Measurements from ENCODE around the gene AWAT2. TPM values are rescaled to one million over a fixed set of nuclear protein-coding genes. Genes with fewer than 3 reads are reported as not detected.

Gene AWAT2
- total RNA-seq, 1 donor from 2014 or later = not detected

DNA sequence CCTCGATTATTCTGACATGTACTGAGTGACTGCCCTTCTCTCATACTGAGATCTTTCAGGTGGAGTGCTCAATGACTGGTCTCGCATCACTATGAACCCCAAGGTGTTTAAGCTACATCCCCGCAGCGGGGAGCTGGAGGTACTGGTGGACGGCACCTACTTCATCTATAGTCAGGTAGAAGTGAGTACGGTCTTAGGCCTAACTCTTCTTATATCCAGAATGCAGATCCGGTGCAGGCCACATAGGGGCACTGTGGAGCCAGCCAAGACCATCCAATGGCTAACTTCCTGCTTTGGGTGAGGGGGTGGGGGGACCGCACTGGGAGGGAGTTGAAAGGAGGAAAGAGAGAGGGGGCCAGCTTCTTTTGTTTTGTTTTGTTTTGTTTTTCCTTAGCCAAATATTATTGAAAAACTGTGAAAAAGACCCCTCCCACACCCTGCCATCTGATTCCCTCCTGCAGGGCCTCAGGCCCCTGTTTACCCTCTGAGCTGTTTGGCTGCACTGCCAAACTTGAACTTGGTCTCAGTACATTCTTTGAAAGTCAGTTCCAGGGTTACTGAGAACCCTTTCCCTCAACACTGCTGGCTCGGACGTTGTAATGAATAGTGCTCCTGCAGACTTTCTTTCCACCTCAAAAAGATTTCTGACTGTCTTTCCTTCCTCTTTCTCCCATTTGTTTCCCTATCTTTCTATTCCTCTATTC is 16.2 kb downstream of the AWAT2 start:
- TF ChIP-seq, protein P1, sequence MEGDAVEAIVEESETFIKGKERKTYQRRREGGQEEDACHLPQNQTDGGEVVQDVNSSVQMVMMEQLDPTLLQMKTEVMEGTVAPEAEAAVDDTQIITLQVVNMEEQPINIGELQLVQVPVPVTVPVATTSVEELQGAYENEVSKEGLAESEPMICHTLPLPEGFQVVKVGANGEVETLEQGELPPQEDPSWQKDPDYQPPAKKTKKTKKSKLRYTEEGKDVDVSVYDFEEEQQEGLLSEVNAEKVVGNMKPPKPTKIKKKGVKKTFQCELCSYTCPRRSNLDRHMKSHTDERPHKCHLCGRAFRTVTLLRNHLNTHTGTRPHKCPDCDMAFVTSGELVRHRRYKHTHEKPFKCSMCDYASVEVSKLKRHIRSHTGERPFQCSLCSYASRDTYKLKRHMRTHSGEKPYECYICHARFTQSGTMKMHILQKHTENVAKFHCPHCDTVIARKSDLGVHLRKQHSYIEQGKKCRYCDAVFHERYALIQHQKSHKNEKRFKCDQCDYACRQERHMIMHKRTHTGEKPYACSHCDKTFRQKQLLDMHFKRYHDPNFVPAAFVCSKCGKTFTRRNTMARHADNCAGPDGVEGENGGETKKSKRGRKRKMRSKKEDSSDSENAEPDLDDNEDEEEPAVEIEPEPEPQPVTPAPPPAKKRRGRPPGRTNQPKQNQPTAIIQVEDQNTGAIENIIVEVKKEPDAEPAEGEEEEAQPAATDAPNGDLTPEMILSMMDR (conservative IDR thresholded peaks at IDR 0.05) = peak; percentile 54
- Mint-ChIP-seq H3K36me3 (ENCODE audit: low read depth) (no peaks in the 10 kb centered on the region), H3K9me3 (no peaks in the 10 kb centered on the region), H3K4me1 (no peaks in the 10 kb centered on the region), H3K27me3 (ENCODE audit: low read depth) (no peaks in the 10 kb centered on the region), H3K4me3 (no peak overlapping the region), H3K27ac (ENCODE audit: unreplicated experiment) (no peak overlapping the region)
- peak; percentile 36 for DNase-seq (ENCODE audit: low read depth, low spot score)

DNA sequence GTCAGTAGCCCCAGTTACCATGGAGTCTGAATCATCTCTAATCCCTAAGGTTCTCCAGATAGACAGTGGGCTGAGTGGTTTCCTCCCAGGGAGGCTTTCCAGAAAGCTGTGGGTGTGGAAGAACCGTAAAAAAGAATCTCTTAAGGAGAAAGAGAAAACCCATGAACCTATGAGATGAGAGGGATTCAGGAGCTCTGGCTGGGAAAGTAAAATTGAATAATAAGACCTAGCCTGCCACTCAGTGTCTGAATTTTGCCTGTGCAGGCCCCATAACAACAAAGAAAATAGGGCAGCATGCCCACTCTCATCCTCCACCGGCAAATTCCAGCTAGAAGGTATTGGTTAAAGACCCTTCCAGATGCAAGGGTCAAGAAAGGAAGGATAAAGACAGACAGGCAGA is 16.9 kb downstream of the AWAT2 start:
- H3K9me3 Mint-ChIP-seq = no peaks in the 10 kb centered on the region
- no peaks in the 10 kb centered on the region for H3K27me3 Mint-ChIP-seq (ENCODE audit: low read depth)

DNA sequence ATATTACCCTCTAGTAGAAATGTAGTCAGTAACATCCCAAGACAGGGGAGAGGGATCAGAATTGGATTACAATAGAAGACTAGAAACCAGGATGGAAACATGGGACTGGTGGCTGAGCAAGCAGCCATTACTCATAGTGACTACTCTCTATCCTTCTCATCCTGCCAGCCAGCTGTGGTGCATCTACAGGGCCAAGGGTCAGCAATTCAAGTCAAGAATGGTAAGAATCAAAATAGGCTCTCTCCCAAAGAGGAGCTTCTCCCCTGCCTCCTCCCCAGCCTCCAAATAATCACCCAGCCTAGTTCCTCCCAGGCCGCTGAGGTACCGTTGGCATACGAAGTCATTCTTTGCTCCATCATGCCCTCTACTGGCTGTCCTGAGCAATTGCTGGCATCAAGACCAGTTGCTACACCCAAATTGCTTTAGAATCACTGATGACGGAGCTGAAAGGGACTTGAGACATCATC is 19.4 kb downstream of the AWAT2 start:
- no peak overlapping the region for H3K4me3 Mint-ChIP-seq
- peak; percentile 58 for DNase-seq (ENCODE audit: low read depth, low spot score)
- peaks cover 5% of the 10 kb centered on the region for H3K4me1 Mint-ChIP-seq
- peaks cover 2% of the 10 kb centered on the region for H3K36me3 Mint-ChIP-seq (ENCODE audit: low read depth)
- no peaks in the 10 kb centered on the region for H3K27me3 Mint-ChIP-seq (ENCODE audit: low read depth)
- peaks cover 3% of the 10 kb centered on the region for H3K9me3 Mint-ChIP-seq
- no peak overlapping the region for H3K27ac Mint-ChIP-seq (ENCODE audit: unreplicated experiment)
- TF ChIP-seq, protein P1 (conservative IDR thresholded peaks at IDR 0.05) = peak; percentile 73

More for the DNA sequence above, 16.9 kb downstream of the AWAT2 start:
- Mint-ChIP-seq H3K36me3 (ENCODE audit: low read depth) (no peaks in the 10 kb centered on the region), H3K27ac (ENCODE audit: unreplicated experiment) (no peak overlapping the region), H3K4me3 (no peak overlapping the region), H3K4me1 (no peaks in the 10 kb centered on the region)
- TF ChIP-seq, protein P1 (conservative IDR thresholded peaks at IDR 0.05) = no peak
- DNase-seq (ENCODE audit: low read depth, low spot score) = no peak

DNA sequence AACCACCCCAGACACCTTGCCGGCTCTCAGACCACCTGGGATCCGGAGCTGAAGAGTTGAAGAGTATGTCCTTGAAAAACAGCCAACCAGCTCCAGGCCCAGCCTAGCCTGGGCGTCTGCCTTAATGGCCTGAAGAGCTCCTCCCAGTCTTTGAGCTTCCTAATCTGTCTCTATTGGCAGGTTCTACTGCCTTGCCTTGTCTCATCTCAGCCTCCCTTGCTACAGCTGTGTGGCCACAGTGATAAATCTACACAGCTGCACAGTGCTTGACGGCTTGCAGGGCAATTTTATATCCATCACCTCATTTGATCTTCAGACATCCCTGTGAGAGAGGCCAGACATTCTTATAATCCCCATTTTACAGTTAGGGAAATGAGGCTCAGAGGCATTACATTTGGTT is 19.9 kb downstream of the AWAT2 start:
- Mint-ChIP-seq H3K9me3 (peaks cover 3% of the 10 kb centered on the region), H3K4me3 (no peak overlapping the region), H3K36me3 (ENCODE audit: low read depth) (peaks cover 2% of the 10 kb centered on the region), H3K27ac (ENCODE audit: unreplicated experiment) (no peak overlapping the region), H3K27me3 (ENCODE audit: low read depth) (no peaks in the 10 kb centered on the region), H3K4me1 (peaks cover 5% of the 10 kb centered on the region)
- DNase-seq (ENCODE audit: low read depth, low spot score) = no peak
- TF ChIP-seq, protein P1 (conservative IDR thresholded peaks at IDR 0.05) = no peak

DNA sequence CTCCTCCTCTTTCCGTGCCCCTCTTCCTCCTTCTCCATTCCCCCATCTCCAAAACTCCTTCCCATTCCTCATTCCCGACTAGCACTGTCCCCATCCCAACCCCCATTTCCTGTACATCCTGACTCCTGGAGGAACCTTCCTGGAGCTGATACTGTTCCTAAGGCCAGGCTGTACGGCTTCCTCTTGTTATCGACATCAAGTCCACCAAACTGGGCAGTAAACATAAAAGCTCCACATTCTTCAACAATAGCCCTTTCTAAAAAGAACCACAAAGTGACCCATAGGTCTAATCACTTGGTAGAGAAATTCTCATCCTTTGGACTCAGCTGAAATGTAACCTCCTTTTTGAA is 22.9 kb downstream of the AWAT2 start:
- Mint-ChIP-seq H3K9me3 (peaks cover 5% of the 10 kb centered on the region), H3K36me3 (ENCODE audit: low read depth) (peaks cover 2% of the 10 kb centered on the region)
- TF ChIP-seq, protein P1 (conservative IDR thresholded peaks at IDR 0.05) = no peak

More for the DNA sequence above, 22.9 kb downstream of the AWAT2 start:
- Mint-ChIP-seq H3K27ac (ENCODE audit: unreplicated experiment) (no peak overlapping the region), H3K4me3 (no peak overlapping the region), H3K27me3 (ENCODE audit: low read depth) (no peaks in the 10 kb centered on the region), H3K4me1 (peaks cover 12% of the 10 kb centered on the region)
- no peak for DNase-seq (ENCODE audit: low read depth, low spot score)

All from neural crest cell (in vitro differentiated cells).